D721Med (cell line): ENCODE data around the gene SLC12A7.

Experiments used
- DNase-seq: peaks from one replicate; pipeline ENCODE4 v3.0.0; 2011; ENCODE audit warnings: low spot score; ENCODE audit not compliant: insufficient read length
- FAIRE-seq: peaks from 2 replicates; lab custom pipeline; 2011; peaks lifted over from hg19 to GRCh38; lab: Jason Lieb, UNC
- TF ChIP-seq, protein P1 (sequence below): IDR thresholded peaks from 2 replicates; pipeline ENCODE4 v1.5.1; 2012; ENCODE audit warnings: mild to moderate bottlenecking, control low read depth; ENCODE audit not compliant: insufficient read depth; ENCODE audit errors: missing control alignments

SLC12A7 gene

DNA sequence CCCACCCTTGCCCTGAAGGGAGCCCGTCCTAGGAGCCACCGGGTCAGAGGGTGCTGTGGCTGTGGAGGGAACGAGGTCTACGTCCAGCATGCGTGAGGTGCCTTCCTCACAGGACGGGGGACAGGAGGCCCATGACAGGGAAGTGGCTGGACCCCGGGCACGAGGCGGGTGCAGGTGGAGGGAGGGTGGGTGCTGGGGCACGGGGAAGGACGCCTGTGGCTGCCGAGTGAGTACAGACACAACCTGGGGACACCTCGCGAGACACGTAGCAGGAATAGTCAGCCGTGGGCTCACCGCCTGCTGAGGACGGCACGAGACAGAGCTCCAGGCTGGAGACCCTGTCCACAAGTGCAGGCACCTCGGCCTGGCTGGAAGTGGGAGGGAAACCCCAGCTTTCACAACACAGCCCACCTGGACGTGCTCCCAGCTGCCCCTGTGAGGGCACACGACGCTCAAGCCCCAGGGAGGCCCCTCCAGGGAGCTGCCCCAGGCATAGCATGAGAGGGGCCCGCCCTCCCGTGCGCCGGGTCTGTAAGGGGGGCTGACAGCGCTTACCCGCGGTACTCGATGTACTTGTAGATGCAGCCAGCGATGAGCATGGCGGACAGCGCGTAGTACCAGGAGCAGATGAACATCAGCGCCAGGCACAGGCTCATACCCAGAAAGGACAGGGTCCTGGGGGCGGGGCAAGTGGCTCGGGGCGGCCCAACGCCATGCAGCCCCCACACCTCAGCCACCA is 36.9 kb downstream of the SLC12A7 start:
- TF ChIP-seq, protein P1, sequence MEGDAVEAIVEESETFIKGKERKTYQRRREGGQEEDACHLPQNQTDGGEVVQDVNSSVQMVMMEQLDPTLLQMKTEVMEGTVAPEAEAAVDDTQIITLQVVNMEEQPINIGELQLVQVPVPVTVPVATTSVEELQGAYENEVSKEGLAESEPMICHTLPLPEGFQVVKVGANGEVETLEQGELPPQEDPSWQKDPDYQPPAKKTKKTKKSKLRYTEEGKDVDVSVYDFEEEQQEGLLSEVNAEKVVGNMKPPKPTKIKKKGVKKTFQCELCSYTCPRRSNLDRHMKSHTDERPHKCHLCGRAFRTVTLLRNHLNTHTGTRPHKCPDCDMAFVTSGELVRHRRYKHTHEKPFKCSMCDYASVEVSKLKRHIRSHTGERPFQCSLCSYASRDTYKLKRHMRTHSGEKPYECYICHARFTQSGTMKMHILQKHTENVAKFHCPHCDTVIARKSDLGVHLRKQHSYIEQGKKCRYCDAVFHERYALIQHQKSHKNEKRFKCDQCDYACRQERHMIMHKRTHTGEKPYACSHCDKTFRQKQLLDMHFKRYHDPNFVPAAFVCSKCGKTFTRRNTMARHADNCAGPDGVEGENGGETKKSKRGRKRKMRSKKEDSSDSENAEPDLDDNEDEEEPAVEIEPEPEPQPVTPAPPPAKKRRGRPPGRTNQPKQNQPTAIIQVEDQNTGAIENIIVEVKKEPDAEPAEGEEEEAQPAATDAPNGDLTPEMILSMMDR: no peak
- DNase-seq (no peak), FAIRE-seq (no peak)

DNA sequence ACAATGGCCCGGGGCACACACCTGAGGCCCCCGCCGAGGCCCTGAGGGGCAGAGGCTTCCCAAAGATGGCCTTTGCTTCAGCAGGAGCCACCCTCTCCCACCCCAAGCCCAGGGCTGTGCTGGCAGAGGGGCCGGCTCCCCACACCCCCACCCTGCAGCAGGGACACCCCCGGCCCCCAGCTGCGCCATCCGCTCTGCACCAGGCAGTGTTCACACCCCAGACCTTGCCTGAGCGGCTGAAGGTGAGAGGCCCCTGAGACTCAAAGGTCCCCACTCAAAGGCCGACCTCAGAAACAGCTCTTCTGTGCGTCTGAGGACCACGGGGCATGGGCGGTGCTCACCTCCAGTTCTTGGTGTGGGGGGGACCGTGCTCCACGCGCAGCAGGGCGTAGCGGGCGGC is 37.6 kb downstream of the SLC12A7 start:
- FAIRE-seq: no peak

DNA sequence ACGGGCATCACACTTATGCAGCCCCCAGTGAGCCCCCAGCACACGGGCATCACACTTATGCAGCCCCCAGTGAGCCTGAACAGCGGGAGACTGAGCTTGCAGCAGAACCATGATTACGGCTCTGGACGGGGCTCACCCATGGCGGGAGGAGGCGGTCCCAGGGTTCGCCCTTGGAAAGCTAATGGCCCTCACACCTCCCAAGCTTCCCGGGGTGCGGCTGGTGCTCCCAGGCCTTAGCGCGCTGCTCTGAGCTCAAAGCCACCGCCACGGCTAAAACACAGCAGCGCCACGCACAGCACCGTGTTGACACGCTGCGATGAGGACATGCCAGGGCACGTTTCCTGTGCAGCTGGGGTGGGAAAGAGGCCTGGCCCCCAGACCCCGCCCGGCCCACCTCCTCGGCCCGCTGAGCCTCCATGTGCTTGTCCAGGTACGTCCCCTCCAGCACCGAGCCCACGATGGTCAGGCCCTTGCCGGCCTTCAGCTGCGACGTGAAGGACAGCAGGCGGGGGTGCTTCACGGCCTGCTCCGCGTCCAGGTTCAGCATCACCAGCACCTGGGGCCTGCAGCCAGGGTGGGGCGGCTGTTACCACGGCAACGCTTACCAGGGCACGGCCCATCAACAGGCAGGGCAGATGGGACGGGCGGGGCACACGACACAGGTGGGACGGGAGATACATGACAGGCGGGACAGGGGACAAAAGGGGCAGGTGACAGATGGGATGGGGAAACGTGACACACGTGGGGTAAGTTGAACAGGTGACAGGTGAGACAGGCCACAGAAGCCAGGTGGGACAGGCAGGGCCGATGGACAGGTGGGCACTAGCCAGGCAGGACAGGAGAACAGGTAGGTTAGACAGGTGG is 38.4 kb downstream of the SLC12A7 start:
- FAIRE-seq (no peak), DNase-seq (no peak)
- TF ChIP-seq, protein P1: no peak

More for the DNA sequence above, 37.6 kb downstream of the SLC12A7 start:
- no peak for DNase-seq
- TF ChIP-seq, protein P1: no peak

DNA sequence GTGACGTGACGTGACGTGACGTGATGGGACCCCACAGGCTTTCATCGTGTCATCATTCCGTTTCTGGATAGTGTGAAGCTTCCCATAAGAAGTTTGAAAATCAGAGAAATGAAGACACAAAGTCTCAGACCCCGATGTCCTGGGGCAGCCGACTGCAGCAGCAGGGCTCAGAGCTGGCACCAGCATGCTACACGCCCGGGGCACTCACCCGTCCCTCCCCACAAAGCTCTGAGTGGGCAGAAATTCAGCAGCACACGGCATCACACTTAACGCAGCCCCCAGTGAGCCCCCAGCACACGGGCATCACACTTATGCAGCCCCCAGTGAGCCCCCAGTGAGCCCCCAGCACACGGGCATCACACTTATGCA is 42.2 kb downstream of the SLC12A7 start:
- TF ChIP-seq, protein P1: no peak
- no peak for FAIRE-seq
- no peak for DNase-seq

DNA sequence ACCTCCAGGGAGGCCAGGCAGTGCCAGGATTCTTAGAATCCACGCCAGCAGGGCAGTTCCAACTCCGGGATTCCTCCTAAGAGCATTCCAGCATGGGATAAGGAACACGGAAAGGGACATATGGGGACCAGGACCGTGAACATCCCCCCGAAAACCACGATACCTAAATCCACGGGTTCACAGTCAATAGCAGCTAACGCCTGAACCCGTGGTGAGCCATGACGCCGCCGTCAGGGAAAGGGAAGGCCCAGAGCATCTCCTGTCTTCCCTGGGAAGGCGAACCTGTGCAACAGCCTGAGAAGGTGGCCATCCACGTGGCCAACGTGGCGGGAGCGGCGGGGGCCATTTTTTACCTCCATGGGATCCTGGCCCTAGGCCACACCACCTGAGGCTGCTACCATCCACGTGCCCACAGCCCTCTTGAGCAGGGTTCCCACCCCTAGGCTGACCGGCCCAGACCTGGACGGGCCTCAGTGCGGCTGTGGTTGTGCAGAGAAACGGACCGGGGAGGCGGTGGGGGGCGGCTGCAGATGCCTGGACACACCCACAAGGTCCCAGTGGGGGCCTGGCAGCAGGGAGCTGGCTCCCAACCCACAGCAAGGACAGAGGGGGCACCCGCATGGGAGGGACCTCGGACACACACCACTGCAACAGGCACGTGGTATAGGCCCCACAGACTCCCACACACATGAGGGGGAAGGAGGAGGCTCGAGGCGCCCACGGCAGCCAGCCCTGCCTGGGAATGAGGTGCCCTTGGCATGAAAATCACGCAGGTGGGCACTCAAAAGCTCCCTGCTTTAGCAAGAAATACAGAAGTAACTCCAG is 42.8 kb downstream of the SLC12A7 start:
- TF ChIP-seq, protein P1: no peak
- no peak for FAIRE-seq

DNA sequence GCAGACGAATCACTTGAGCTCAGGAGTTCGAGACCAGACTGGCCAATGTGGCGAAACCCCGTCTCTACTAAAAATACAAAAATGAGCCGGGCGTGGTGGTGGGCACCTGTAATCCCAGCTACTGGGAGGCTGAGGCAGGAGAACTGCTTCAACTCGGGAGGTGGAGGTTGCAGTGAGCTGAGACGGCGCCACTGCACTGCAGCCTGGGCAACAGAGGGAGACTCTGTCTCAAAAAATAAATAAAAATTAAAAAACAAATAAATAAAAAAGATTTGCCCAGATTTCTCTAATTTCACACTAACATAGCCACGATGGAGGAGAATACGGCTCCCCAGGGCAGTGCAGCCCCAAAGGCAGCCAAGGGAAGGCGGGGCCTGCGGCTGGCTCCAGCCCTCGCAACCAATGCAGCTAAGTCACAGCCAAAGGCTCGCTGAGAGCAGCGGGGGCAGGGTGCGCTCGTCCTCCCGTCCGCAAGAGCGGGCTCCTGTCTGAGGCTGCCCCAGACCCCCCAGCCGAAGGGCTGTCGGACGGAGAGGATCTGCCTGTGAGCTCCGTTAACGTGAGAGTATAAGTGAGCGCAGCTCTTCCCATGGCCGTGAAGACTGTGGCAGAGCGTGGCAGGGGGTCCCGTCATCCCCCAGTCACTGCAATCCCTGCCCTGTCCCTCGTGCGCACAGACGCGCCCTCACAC is 43.5 kb downstream of the SLC12A7 start:
- TF ChIP-seq, protein P1: no peak
- FAIRE-seq: no peak

More for the DNA sequence above, 42.8 kb downstream of the SLC12A7 start:
- DNase-seq: no peak

More for the DNA sequence above, 43.5 kb downstream of the SLC12A7 start:
- DNase-seq: no peak
